Prostate gland (tissue), 2 donors: ENCODE measurements around the gene DIPK1B. TPM values are rescaled to one million over a fixed set of nuclear protein-coding genes. Genes with fewer than 3 reads are reported as not detected.

Experiments used
- DNase-seq: peaks from one replicate; pipeline ENCODE4 v3.0.0-alpha.2; 2019; ENCODE audit warnings: low spot score
- H3K27ac ChIP-seq, 2 donors: fragments of 200-600 bp; sonication (generic); 2 replicates each; pipeline ENCODE4 v1.5.1; 2017 to 2019
- H3K27me3 ChIP-seq: fragments of 200-600 bp; sonication (generic); replicated peaks from 2 replicates; pipeline ENCODE4 v1.5.1; 2019; ENCODE audit not compliant: insufficient read depth
- H3K36me3 ChIP-seq, 2 donors: fragments of 200-600 bp; sonication (generic); 1 replicate in 1 of 2; 2 replicates in 1 of 2; pipeline versions ENCODE4 v1.5.1 to v1.8.1; 2017 to 2019
- H3K4me1 ChIP-seq: fragments of 200-600 bp; sonication (generic); replicated peaks from 2 replicates; pipeline ENCODE4 v1.5.1; 2019
- H3K4me3 ChIP-seq, 2 donors: fragments of 200-600 bp; sonication (generic); 2 replicates each; pipeline ENCODE4 v1.5.1; 2017 to 2019
- H3K9me3 ChIP-seq: fragments of 200-600 bp; sonication (generic); 2 replicates; pipeline ENCODE4 v1.5.1; 2017
- CTCF ChIP-seq, 4 experiments: fragments of 200-600 bp in 2 of 4; fragments of 450-650 bp in 2 of 4; sonication (generic) in 2 of 4; IDR thresholded peaks; 1 replicate in 3 of 4; 2 replicates in 1 of 4; pipeline ENCODE4 v1.5.1; 2016 to 2019; ENCODE audit warnings: antibody characterized with exemption in 4 of 4, mild to moderate bottlenecking in 2 of 4, moderate library complexity in 2 of 4
- POLR2A ChIP-seq: fragments of 450-650 bp; IDR thresholded peaks from one replicate; pipeline ENCODE4 v1.6.1; 2016; ENCODE audit warnings: antibody characterized with exemption, mild to moderate bottlenecking
- POLR2AphosphoS5 ChIP-seq: sonication (generic); formaldehyde crosslinking; IDR thresholded peaks from one replicate; pipeline ENCODE4 v1.6.1; 2017; ENCODE audit warnings: antibody characterized with exemption
- WGBS: methylation state at CpG from one replicate; pipeline ENCODE4 v1.1.5; 2018; 5-methylcytosine and 5-hydroxymethylcytosine counted together
- intact Hi-C: fragments of 100-400 bp; cut with DNase I; formaldehyde crosslinking; loops from one replicate; pipeline ENCODE4 v1.14.2; 2022
- total RNA-seq, 2 donors: library from RNA; depleted of rRNA; stranded (reverse); fragments of >200 nt; gene quantifications; one replicate each; pipeline ENCODE4 v1.1.0, GENCODE V29; 2016

DIPK1B gene
- total RNA-seq, 2 donors from 2014 or later, result 18.9 to 27.8 TPM

GRCh38 chr9:136679431-136679941, 32.9 kb upstream of the DIPK1B start:
- H3K27me3 ChIP-seq, result no peaks in the 10 kb centered on the region
- H3K9me3 ChIP-seq, result no peaks in the 10 kb centered on the region
- intact Hi-C loops, result no loop called here
- peak; percentile 76 for DNase-seq
- H3K4me1 ChIP-seq, result peaks cover 10% of the 10 kb centered on the region
- TF ChIP-seq POLR2AphosphoS5 (peak; percentile 76), CTCF (IDR thresholded peaks at IDR 0.05) (no peak)
- H3K27ac ChIP-seq, result peak overlapping the region; percentile 32 to 38
- H3K4me3 ChIP-seq, result no peak overlapping the region
- peaks cover 0 to 8% of the 10 kb centered on the region in 2 donors for H3K36me3 ChIP-seq
- 34% methylated on average over 22 of the region's 22 CpGs for WGBS

GRCh38 chr9:136681029-136681428, 31.3 kb upstream of the DIPK1B start:
- no peaks in the 10 kb centered on the region for H3K27me3 ChIP-seq
- H3K4me1 ChIP-seq, result peaks cover 16% of the 10 kb centered on the region
- H3K36me3 ChIP-seq, result peaks cover 0 to 8% of the 10 kb centered on the region in 2 donors
- H3K27ac ChIP-seq, result no peak overlapping the region
- DNase-seq, result no peak
- no peak for TF ChIP-seq CTCF (IDR thresholded peaks at IDR 0.05)
- TF ChIP-seq POLR2AphosphoS5, result no peak
- TF ChIP-seq POLR2A, result no peak
- H3K9me3 ChIP-seq, result no peaks in the 10 kb centered on the region
- 95% methylated on average over 17 of the region's 17 CpGs for WGBS
- intact Hi-C loops, result no loop called here
- H3K4me3 ChIP-seq, result no peak overlapping the region

GRCh38 chr9:136681945-136682699, 30.2 kb upstream of the DIPK1B start:
- Histone ChIP-seq H3K4me1 (peaks cover 20% of the 10 kb centered on the region), H3K9me3 (no peaks in the 10 kb centered on the region), H3K27ac (no peak overlapping the region), H3K36me3 (no peaks in the 10 kb centered on the region), H3K4me3 (no peak overlapping the region), H3K27me3 (no peaks in the 10 kb centered on the region)
- 90% methylated on average over 19 of the region's 20 CpGs for WGBS
- DNase-seq, result no peak
- intact Hi-C loops, result no loop called here
- TF ChIP-seq CTCF (IDR thresholded peaks at IDR 0.05) (no peak), POLR2A (no peak), POLR2AphosphoS5 (no peak)

- Histone ChIP-seq H3K27me3 (no peaks in the 10 kb centered on the region), H3K9me3 (no peaks in the 10 kb centered on the region), H3K4me3 (no peak overlapping the region), H3K27ac (no peak overlapping the region), H3K36me3 (no peaks in the 10 kb centered on the region), H3K4me1 (peaks cover 20% of the 10 kb centered on the region)
- TF ChIP-seq POLR2AphosphoS5 (no peak), CTCF (IDR thresholded peaks at IDR 0.05) (no peak), POLR2A (no peak)
- no peak for DNase-seq
- intact Hi-C loops, result no loop called here
- 97% methylated on average over 7 of the region's 10 CpGs for WGBS
These were observed 29.7 kb upstream of the DIPK1B start for GRCh38 chr9:136682710-136683109.
